Prostate gland (tissue), 2 donors: ENCODE measurements around the gene SPACA5.

ENCODE experiments used
- POLR2A ChIP-seq: fragments of 450-650 bp; IDR thresholded peaks from one replicate; pipeline ENCODE4 v1.6.1; 2016; ENCODE audit warnings: antibody characterized with exemption, mild to moderate bottlenecking
- TF ChIP-seq, protein P1 (sequence below), 4 experiments: fragments of 200-600 bp in 2 of 4; fragments of 450-650 bp in 2 of 4; sonication (generic) in 2 of 4; IDR thresholded peaks; 1 replicate in 3 of 4; 2 replicates in 1 of 4; pipeline ENCODE4 v1.5.1; 2016 to 2019; ENCODE audit warnings: antibody characterized with exemption in 4 of 4, mild to moderate bottlenecking in 2 of 4, moderate library complexity in 2 of 4

DNA sequence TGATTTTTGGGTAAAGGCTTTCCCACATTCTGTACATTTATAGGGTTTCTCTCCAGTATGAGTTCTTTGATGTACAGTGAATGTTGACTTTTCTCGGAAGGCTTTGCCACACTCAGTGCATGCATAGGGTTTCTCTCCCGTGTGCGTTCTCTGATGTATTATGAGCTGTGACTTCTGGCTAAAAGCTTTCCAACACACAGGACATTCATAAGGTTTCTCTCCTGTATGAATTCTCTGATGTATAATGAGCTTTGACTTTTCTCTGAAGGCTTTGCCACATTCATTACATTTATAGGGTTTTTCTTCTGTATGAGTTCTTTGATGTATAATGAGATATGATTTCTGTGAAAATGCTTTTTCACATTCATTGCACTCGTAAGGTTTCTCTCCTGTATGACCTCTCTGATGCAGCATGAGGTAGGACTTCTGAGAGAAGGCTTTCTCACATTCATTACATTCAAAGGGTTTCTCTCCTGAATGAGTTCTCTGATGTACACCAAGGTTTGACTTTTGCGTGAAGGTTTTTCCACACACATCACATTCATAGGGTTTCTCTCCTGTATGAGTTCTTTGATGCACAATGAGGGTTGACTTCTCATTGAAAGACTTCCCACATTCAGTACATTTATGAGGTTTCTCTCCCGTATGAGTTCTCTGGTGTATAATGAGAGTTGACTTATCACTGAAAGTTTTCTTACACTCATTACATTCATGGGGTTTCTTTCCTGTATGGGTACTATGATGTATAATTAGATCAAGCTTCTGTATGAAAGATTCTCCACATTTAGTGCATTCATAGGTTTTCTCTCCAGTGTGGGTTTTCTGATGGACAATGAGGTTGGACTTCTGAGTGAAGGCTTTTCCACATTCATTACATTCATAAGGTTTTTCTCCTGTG, 30.3 kb upstream of the SPACA5 start:
- TF ChIP-seq, protein P1, sequence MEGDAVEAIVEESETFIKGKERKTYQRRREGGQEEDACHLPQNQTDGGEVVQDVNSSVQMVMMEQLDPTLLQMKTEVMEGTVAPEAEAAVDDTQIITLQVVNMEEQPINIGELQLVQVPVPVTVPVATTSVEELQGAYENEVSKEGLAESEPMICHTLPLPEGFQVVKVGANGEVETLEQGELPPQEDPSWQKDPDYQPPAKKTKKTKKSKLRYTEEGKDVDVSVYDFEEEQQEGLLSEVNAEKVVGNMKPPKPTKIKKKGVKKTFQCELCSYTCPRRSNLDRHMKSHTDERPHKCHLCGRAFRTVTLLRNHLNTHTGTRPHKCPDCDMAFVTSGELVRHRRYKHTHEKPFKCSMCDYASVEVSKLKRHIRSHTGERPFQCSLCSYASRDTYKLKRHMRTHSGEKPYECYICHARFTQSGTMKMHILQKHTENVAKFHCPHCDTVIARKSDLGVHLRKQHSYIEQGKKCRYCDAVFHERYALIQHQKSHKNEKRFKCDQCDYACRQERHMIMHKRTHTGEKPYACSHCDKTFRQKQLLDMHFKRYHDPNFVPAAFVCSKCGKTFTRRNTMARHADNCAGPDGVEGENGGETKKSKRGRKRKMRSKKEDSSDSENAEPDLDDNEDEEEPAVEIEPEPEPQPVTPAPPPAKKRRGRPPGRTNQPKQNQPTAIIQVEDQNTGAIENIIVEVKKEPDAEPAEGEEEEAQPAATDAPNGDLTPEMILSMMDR (IDR thresholded peaks at IDR 0.05), result no peak
- TF ChIP-seq POLR2A, result no peak
